Activated gamma-delta T cell (primary cell): ENCODE results near the gene DUOXA1.

ENCODE experiments used
- DNase-seq: peaks from one replicate; lab custom pipeline; 2025; lab: John Stamatoyannopoulos, UW
- total RNA-seq, 2 donors: gene quantifications; one replicate each; lab custom pipeline; 2026; lab: John Stamatoyannopoulos, UW

The DUOXA1 gene
- total RNA-seq, result 0.26 to 0.51 reads per million in 2 donors

GRCh38 chr15:45129651-45130129 lies at the start of gene DUOXA1, which contains the start of gene DUOX1:
TSS of gene DUOXA1 (minus strand) at chr15:45129879. CDS start at chr15:45123014, 6,865 bp downstream.
TSS of gene DUOX1 (plus strand) at chr15:45129994. CDS start at chr15:45131967, 1,973 bp downstream.
- DNase-seq, result no peak

GRCh38 chr15:45177285-45177684 lies 47.6 kb upstream of the DUOXA1 start:
- DNase-seq, result no peak

- no peak for DNase-seq
Measured at GRCh38 chr15:45174577-45174976, 44.9 kb upstream of the DUOXA1 start.

DNA sequence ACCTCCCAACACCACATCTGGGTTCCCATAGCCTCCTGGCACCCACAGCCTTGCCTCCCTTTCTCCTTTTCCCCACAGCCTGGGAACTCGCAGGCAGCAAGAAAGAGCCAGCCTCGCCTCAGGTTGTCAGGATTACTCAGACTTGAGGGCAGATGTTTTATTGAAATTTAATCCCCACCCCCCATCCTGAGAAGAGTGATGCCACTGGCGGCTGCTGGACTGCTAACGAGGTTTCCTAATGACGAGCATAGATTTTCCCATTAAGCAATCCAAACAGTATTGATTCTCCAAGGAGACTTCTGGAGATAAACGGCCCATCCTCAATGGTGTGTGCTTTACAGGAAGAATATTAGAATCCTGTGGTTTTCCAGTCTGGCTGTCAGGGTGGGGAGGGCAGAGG lies 44.4 kb upstream of the DUOXA1 start:
- no peak for DNase-seq

GRCh38 chr15:45171912-45172311 lies 42.2 kb upstream of the DUOXA1 start:
- no peak for DNase-seq

- no peak for DNase-seq
Measured at GRCh38 chr15:45169608-45170480, 40.2 kb upstream of the DUOXA1 start.

DNA sequence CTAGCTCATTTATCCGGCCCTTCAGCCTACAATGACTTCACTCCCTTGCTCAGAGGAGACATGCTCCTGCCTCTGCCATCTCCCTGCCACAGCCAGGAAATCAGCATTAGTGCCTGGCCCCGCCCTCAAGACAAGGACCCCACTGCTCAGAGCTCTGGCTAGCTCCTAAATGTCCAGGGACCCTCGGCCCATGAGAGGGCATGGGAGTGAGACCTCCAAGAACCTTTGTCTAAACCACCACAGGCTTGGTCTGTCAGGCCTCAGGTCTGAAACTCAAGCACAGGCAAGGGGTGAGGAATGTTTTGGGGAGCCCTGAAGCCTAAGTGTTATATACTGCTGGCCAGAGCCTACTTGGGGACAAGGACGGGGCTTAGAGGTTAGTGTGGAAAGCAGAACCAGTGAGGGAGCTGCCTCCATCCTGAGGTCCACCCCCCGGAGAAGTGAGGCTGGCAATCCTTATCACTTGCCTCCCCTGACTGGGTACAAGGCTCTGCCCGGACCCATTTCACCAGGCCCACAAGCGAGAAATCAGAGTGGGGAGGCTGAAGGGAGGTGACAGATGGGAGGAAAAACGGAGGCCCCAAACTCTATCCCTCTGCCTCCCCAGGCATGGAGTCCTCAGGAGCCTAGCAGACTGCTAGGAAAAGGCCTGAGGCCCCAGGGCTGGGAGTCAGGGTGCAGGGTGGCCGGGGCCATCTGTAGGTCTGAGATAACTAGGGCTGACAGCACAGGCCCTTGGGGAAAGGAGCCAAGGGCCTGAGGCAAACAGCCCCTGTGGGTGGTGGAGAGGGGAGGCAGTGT lies 39.3 kb upstream of the DUOXA1 start:
- DNase-seq, result no peak

- no peak for DNase-seq
Measured at GRCh38 chr15:45168286-45168685, 38.6 kb upstream of the DUOXA1 start.

GRCh38 chr15:45167631-45168205 lies 38.0 kb upstream of the DUOXA1 start:
- DNase-seq, result no peak

GRCh38 chr15:45166834-45167630 lies 37.4 kb upstream of the DUOXA1 start:
- peak; percentile 55 for DNase-seq

DNA sequence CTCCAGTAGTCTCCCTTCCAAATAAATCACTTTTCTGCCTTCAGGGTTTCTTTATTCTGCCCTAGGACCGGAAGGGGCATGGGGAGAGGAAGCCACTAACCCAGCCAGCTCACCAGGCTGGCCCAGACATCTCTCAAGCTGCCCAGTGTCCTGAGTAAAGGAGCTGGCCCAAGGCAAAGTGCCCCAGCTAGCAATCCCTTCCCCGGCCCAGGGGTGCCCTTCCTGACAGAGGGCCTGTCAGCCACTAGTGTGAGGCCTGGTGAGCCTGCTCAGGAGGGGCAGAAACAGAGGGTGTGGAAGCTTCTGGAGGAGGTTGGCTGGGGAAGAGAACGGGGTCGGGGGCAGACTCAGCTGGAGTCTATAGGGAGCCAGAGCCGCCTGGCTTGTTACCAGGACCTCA lies 35.9 kb upstream of the DUOXA1 start:
- DNase-seq, result no peak

GRCh38 chr15:45164914-45165313 lies 35.2 kb upstream of the DUOXA1 start:
- no peak for DNase-seq

DNA sequence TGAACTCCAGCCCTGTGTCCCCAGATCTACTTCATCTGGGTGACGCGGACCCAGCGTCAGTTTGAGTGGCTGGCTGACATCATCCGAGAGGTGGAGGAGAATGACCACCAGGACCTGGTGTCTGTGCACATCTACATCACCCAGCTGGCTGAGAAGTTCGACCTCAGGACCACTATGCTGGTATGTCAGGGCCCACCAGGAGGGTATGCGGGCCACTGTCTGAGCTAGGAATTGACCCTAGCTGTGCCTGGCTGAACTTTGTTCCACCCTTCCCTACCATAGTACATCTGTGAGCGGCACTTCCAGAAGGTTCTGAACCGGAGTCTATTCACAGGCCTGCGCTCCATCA lies 33.8 kb upstream of the DUOXA1 start:
- DNase-seq, result no peak

GRCh38 chr15:45162771-45163507 lies 33.3 kb upstream of the DUOXA1 start:
- no peak for DNase-seq

- no peak for DNase-seq
Measured at GRCh38 chr15:45161666-45162065, 32.0 kb upstream of the DUOXA1 start.

- DNase-seq, result no peak
Measured at GRCh38 chr15:45157974-45158373, 28.3 kb upstream of the DUOXA1 start.

GRCh38 chr15:45156744-45157455 lies 27.2 kb upstream of the DUOXA1 start:
- DNase-seq, result no peak

DNA sequence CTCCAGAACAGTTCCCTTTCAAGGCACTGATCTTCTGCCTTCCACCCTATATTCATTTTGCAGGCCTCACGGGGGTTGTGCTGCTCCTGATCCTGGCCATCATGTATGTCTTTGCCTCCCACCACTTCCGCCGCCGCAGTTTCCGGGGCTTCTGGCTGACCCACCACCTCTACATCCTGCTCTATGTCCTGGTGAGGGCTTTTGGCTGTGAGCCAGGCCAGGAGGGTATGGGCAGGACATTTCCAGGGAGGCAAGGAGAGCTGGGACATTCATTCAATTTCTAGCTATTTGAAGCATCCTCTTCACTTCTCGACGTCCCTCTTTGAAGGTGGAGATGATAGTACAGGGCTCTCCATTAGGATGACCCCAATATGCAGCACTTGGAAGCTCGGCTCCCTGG lies 26.1 kb upstream of the DUOXA1 start:
- DNase-seq, result no peak

GRCh38 chr15:45151998-45152828 lies 22.5 kb upstream of the DUOXA1 start:
- DNase-seq, result no peak
